Nephron (organoid): ENCODE measurements around the gene TGM2.

Experiments
- H3K27ac Mint-ChIP-seq, 3 experiments: 2 replicates each; pipeline ENCODE4 v1.8.0; 2020; ENCODE audit warnings: mixed read lengths in 3 of 3, mild to moderate bottlenecking in 2 of 3, moderate library complexity in 1 of 3
- H3K27me3 Mint-ChIP-seq: 2 replicates; pipeline ENCODE4 v1.8.0; 2021; ENCODE audit warnings: low read depth, mild to moderate bottlenecking, moderate library complexity, mixed read lengths
- H3K36me3 Mint-ChIP-seq: 2 replicates; pipeline ENCODE4 v1.8.0; 2020; ENCODE audit warnings: low read depth, mixed read lengths
- H3K4me1 Mint-ChIP-seq: 2 replicates; pipeline ENCODE4 v1.8.0; 2020; ENCODE audit warnings: mixed read lengths
- H3K4me3 Mint-ChIP-seq, 3 experiments: 2 replicates each; pipeline ENCODE4 v1.8.0; 2020; ENCODE audit warnings: mild to moderate bottlenecking in 3 of 3, mixed read lengths in 3 of 3, moderate library complexity in 2 of 3
- H3K9me3 Mint-ChIP-seq: 2 replicates; pipeline ENCODE4 v1.8.0; 2020; ENCODE audit warnings: mixed read lengths
- TF ChIP-seq, protein P1 (sequence below), 3 experiments: fragments of 200-600 bp; sonication (generic); IDR thresholded peaks; one replicate each; pipeline ENCODE4 v1.5.0; 2021; ENCODE audit warnings: antibody characterized with exemption in 3 of 3; ENCODE audit not compliant: unreplicated experiment in 3 of 3

TGM2 gene

DNA sequence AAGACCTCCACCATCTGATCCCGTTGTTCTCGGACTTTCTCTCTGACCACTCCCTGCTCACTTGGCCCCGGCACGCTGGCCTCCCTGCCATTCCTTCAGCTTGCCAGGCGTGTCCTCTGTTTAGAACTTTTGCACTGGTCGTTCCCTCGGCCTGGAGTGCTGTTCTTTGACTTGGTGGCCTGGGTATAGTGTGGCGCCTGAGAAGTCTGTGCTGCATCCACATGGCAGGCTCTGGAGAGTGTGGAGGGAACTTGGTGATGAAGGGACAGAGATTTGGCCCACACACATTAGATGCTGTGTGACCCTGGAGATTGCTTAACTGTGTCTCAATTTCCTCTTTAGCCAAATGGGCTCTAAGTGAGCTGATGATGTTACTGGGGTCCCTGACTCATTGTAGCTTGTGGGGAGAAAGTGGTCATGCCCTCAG is 13.0 kb upstream of the TGM2 start:
- Mint-ChIP-seq H3K4me1 (peaks cover 56% of the 10 kb centered on the region), H3K27me3 (no peaks in the 10 kb centered on the region), H3K27ac (peak overlapping the region in 2 of 3 experiments; percentile 25 to 90), H3K9me3 (no peaks in the 10 kb centered on the region), H3K4me3 (no peak overlapping the region), H3K36me3 (no peaks in the 10 kb centered on the region)
- TF ChIP-seq, protein P1, sequence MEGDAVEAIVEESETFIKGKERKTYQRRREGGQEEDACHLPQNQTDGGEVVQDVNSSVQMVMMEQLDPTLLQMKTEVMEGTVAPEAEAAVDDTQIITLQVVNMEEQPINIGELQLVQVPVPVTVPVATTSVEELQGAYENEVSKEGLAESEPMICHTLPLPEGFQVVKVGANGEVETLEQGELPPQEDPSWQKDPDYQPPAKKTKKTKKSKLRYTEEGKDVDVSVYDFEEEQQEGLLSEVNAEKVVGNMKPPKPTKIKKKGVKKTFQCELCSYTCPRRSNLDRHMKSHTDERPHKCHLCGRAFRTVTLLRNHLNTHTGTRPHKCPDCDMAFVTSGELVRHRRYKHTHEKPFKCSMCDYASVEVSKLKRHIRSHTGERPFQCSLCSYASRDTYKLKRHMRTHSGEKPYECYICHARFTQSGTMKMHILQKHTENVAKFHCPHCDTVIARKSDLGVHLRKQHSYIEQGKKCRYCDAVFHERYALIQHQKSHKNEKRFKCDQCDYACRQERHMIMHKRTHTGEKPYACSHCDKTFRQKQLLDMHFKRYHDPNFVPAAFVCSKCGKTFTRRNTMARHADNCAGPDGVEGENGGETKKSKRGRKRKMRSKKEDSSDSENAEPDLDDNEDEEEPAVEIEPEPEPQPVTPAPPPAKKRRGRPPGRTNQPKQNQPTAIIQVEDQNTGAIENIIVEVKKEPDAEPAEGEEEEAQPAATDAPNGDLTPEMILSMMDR (IDR thresholded peaks at IDR 0.05; ENCODE audit: unreplicated experiment in 3 of 3) = no peak

DNA sequence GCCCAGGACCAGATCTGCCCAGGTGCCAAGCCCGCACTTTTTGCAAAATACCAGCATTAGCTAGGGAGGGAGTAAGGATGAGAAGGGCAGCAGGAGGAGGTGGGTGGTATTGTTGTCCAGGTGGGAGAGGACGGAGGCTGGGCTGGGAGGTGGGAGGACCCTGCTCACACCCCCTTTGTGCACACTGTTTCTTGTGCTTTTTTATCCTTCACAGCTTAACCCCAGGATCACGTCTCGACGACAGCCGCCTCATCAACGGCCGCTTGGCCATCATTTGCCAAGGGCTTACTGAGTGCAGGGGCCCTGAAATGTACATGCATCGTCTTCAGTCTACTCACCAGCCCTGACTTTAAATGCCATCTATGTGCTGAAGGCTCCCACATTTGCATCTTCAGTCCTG is 12.1 kb upstream of the TGM2 start:
- Mint-ChIP-seq H3K4me3 (no peak overlapping the region), H3K36me3 (no peaks in the 10 kb centered on the region), H3K9me3 (no peaks in the 10 kb centered on the region), H3K4me1 (peaks cover 63% of the 10 kb centered on the region), H3K27ac (peak overlapping the region; percentile 25 to 90 (median 34)), H3K27me3 (no peaks in the 10 kb centered on the region)
- TF ChIP-seq, protein P1 (IDR thresholded peaks at IDR 0.05; ENCODE audit: unreplicated experiment in 3 of 3) = no peak

- Mint-ChIP-seq H3K9me3 (no peaks in the 10 kb centered on the region), H3K36me3 (no peaks in the 10 kb centered on the region), H3K4me1 (peaks cover 64% of the 10 kb centered on the region), H3K4me3 (no peak overlapping the region), H3K27ac (peak overlapping the region in 2 of 3 experiments; percentile 24 to 47), H3K27me3 (no peaks in the 10 kb centered on the region)
- TF ChIP-seq, protein P1 (IDR thresholded peaks at IDR 0.05; ENCODE audit: unreplicated experiment in 3 of 3) = no peak
These were observed 10.5 kb upstream of the TGM2 start for GRCh38 chr20:38175304-38176180.

GRCh38 chr20:38173237-38174156 is 8.4 kb upstream of the TGM2 start:
- Mint-ChIP-seq H3K27me3 (peaks cover 4% of the 10 kb centered on the region), H3K9me3 (no peaks in the 10 kb centered on the region), H3K36me3 (no peaks in the 10 kb centered on the region), H3K4me1 (peaks cover 61% of the 10 kb centered on the region), H3K4me3 (no peak overlapping the region), H3K27ac (peak overlapping the region in 2 of 3 experiments; percentile 13 to 30)
- TF ChIP-seq, protein P1 (IDR thresholded peaks at IDR 0.05; ENCODE audit: unreplicated experiment in 3 of 3) = no peak

GRCh38 chr20:38172408-38172807 is 7.3 kb upstream of the TGM2 start:
- Mint-ChIP-seq H3K4me1 (peaks cover 55% of the 10 kb centered on the region), H3K4me3 (no peak overlapping the region), H3K36me3 (no peaks in the 10 kb centered on the region), H3K27ac (peak overlapping the region; percentile 13 to 80 (median 75)), H3K27me3 (peaks cover 4% of the 10 kb centered on the region), H3K9me3 (no peaks in the 10 kb centered on the region)
- TF ChIP-seq, protein P1 (IDR thresholded peaks at IDR 0.05; ENCODE audit: unreplicated experiment in 3 of 3) = peak; percentile 6 to 34 (median 26)
